ENCODE measurements around the gene LMNB1.
"Not testable (repeated sequence)": the region's sequence is repeated elsewhere in the genome, so short reads cannot be mapped to it uniquely, and the experiment has no call there.

The LMNB1 gene

GRCh38 chr5:126757713-126758357 is 19.1 kb upstream of the LMNB1 start:
- no peaks in the 10 kb centered on the region for H3K27me3 ChIP-seq (ENCODE audit: insufficient read depth, low read length, poor library complexity)
- peaks cover 23% of the 10 kb centered on the region for H3K4me1 ChIP-seq (ENCODE audit: insufficient read depth, low read length)
- no peak overlapping the region for H3K4me3 ChIP-seq (ENCODE audit: low read depth in 1 of 2, low read length in 2 of 2)
- H3K4me2 ChIP-seq (ENCODE audit: insufficient read depth, low read length) = peak overlapping the region; percentile 59; the same call in 1 of the 2 replicates
- no peak for ATAC-seq (ENCODE audit: insufficient read depth, low read depth)
- H3K9me3 ChIP-seq (ENCODE audit: insufficient read depth, low read length, severe bottlenecking) = no peaks in the 10 kb centered on the region
- peak overlapping the region; percentile 35; the same call in 1 of the 2 replicates for H3K9ac ChIP-seq (ENCODE audit: low read depth, low read length)
- peak overlapping the region; percentile 86 for H3K27ac ChIP-seq (ENCODE audit: low read length)
- TF ChIP-seq EZH2 (IDR thresholded peaks at IDR 0.05; ENCODE audit: borderline replicate concordance, low read depth, low read length, severe bottlenecking) (no peak), CTCF (IDR thresholded peaks at IDR 0.05; ENCODE audit: borderline replicate concordance, extremely low read depth, low read length, poor library complexity, severe bottlenecking) (no peak)
- H2AFZ ChIP-seq (ENCODE audit: low read depth, low read length) = no peak overlapping the region
- H3K79me2 ChIP-seq (ENCODE audit: insufficient read depth, low read length) = no peaks in the 10 kb centered on the region
- no peaks in the 10 kb centered on the region for H3K36me3 ChIP-seq (ENCODE audit: insufficient read depth, low read length)
- DNase-seq = no peak
- no peaks in the 10 kb centered on the region for H4K20me1 ChIP-seq (ENCODE audit: insufficient read depth, low read length)

- no peak for ATAC-seq (ENCODE audit: insufficient read depth, low read depth)
- H2AFZ ChIP-seq (ENCODE audit: low read depth, low read length) = no peak overlapping the region
- H3K27me3 ChIP-seq (ENCODE audit: insufficient read depth, low read length, poor library complexity) = no peaks in the 10 kb centered on the region
- H3K9me3 ChIP-seq (ENCODE audit: insufficient read depth, low read length, severe bottlenecking) = no peaks in the 10 kb centered on the region
- peaks cover 18% of the 10 kb centered on the region for H3K4me1 ChIP-seq (ENCODE audit: insufficient read depth, low read length)
- H3K4me3 ChIP-seq (ENCODE audit: low read depth in 1 of 2, low read length in 2 of 2) = no peak overlapping the region
- no peaks in the 10 kb centered on the region for H3K79me2 ChIP-seq (ENCODE audit: insufficient read depth, low read length)
- no peak for TF ChIP-seq CTCF (IDR thresholded peaks at IDR 0.05; ENCODE audit: borderline replicate concordance, extremely low read depth, low read length, poor library complexity, severe bottlenecking)
- H3K9ac ChIP-seq (ENCODE audit: low read depth, low read length) = no peak overlapping the region
- DNase-seq = no peak
- no peaks in the 10 kb centered on the region for H4K20me1 ChIP-seq (ENCODE audit: insufficient read depth, low read length)
- no peak overlapping the region for H3K4me2 ChIP-seq (ENCODE audit: insufficient read depth, low read length)
- no peak overlapping the region for H3K27ac ChIP-seq (ENCODE audit: low read length)
- no peaks in the 10 kb centered on the region for H3K36me3 ChIP-seq (ENCODE audit: insufficient read depth, low read length)
Observed at GRCh38 chr5:126763371-126763770, 13.6 kb upstream of the LMNB1 start.

GRCh38 chr5:126769703-126770102 is 7.2 kb upstream of the LMNB1 start:
- H3K9me3 ChIP-seq (ENCODE audit: insufficient read depth, low read length, severe bottlenecking) = no peaks in the 10 kb centered on the region
- no peak for ATAC-seq (ENCODE audit: insufficient read depth, low read depth)
- H3K36me3 ChIP-seq (ENCODE audit: insufficient read depth, low read length) = no peaks in the 10 kb centered on the region
- H3K9ac ChIP-seq (ENCODE audit: low read depth, low read length) = no peak overlapping the region
- H3K79me2 ChIP-seq (ENCODE audit: insufficient read depth, low read length) = no peaks in the 10 kb centered on the region
- no peak overlapping the region for H3K27ac ChIP-seq (ENCODE audit: low read length)
- no peak overlapping the region for H3K4me2 ChIP-seq (ENCODE audit: insufficient read depth, low read length)
- DNase-seq = no peak
- no peaks in the 10 kb centered on the region for H3K27me3 ChIP-seq (ENCODE audit: insufficient read depth, low read length, poor library complexity)
- H4K20me1 ChIP-seq (ENCODE audit: insufficient read depth, low read length) = no peaks in the 10 kb centered on the region
- TF ChIP-seq CTCF (IDR thresholded peaks at IDR 0.05; ENCODE audit: borderline replicate concordance, extremely low read depth, low read length, poor library complexity, severe bottlenecking) = no peak
- no peak for TF ChIP-seq EZH2 (IDR thresholded peaks at IDR 0.05; ENCODE audit: borderline replicate concordance, low read depth, low read length, severe bottlenecking)
- H3K4me1 ChIP-seq (ENCODE audit: insufficient read depth, low read length) = no peaks in the 10 kb centered on the region
- H2AFZ ChIP-seq (ENCODE audit: low read depth, low read length) = no peak overlapping the region; the same call in 1 of the 2 replicates
- H3K4me3 ChIP-seq (ENCODE audit: low read depth in 1 of 2, low read length in 2 of 2) = no peak overlapping the region

GRCh38 chr5:126773536-126773935 is 3.4 kb upstream of the LMNB1 start:
- not testable (repeated sequence) for H4K20me1 ChIP-seq (ENCODE audit: insufficient read depth, low read length); DNase-seq; H3K4me2 ChIP-seq (ENCODE audit: insufficient read depth, low read length); ATAC-seq (ENCODE audit: insufficient read depth, low read depth); H3K9me3 ChIP-seq (ENCODE audit: insufficient read depth, low read length, severe bottlenecking); H3K27me3 ChIP-seq (ENCODE audit: insufficient read depth, low read length, poor library complexity); H3K27ac ChIP-seq (ENCODE audit: low read length); H3K9ac ChIP-seq (ENCODE audit: low read depth, low read length); H2AFZ ChIP-seq (ENCODE audit: low read depth, low read length); H3K4me3 ChIP-seq (ENCODE audit: low read depth in 1 of 2, low read length in 2 of 2)
- H3K36me3 ChIP-seq (ENCODE audit: insufficient read depth, low read length) = peaks cover 12% of the 10 kb centered on the region
- H3K79me2 ChIP-seq (ENCODE audit: insufficient read depth, low read length) = peaks cover 23% of the 10 kb centered on the region
- peaks cover 12% of the 10 kb centered on the region for H3K4me1 ChIP-seq (ENCODE audit: insufficient read depth, low read length)

- H3K4me3 ChIP-seq (ENCODE audit: low read depth in 1 of 2, low read length in 2 of 2); ATAC-seq (ENCODE audit: insufficient read depth, low read depth); H3K27me3 ChIP-seq (ENCODE audit: insufficient read depth, low read length, poor library complexity); H3K9ac ChIP-seq (ENCODE audit: low read depth, low read length); DNase-seq; H3K4me2 ChIP-seq (ENCODE audit: insufficient read depth, low read length); H2AFZ ChIP-seq (ENCODE audit: low read depth, low read length); H3K27ac ChIP-seq (ENCODE audit: low read length); H3K9me3 ChIP-seq (ENCODE audit: insufficient read depth, low read length, severe bottlenecking): not testable (repeated sequence)
- H3K4me1 ChIP-seq (ENCODE audit: insufficient read depth, low read length) = peaks cover 19% of the 10 kb centered on the region
- H4K20me1 ChIP-seq (ENCODE audit: insufficient read depth, low read length) = peaks cover 13% of the 10 kb centered on the region
- H3K36me3 ChIP-seq (ENCODE audit: insufficient read depth, low read length) = peaks cover 22% of the 10 kb centered on the region
- peaks cover 33% of the 10 kb centered on the region for H3K79me2 ChIP-seq (ENCODE audit: insufficient read depth, low read length)
Observed at GRCh38 chr5:126774595-126774994, 2.3 kb upstream of the LMNB1 start.
